Measurements from ENCODE around the gene TPT1.
"Not testable (repeated sequence)": the region's sequence is repeated elsewhere in the genome, so short reads cannot be mapped to it uniquely, and the experiment has no call there.

TPT1 gene

GRCh38 chr13:45368005-45368404 is 27.0 kb upstream of the TPT1 start:
- DNase-seq (ENCODE audit: extremely low read depth in 1 of 2, low read depth in 1 of 2): no peak

GRCh38 chr13:45367358-45367757 is 26.4 kb upstream of the TPT1 start:
- DNase-seq (ENCODE audit: extremely low read depth in 1 of 2, low read depth in 1 of 2): peak; percentile 76 to 88

GRCh38 chr13:45365558-45365885 is 24.5 kb upstream of the TPT1 start:
- no peak for DNase-seq (ENCODE audit: extremely low read depth in 1 of 2, low read depth in 1 of 2)

GRCh38 chr13:45364876-45365557 is 24.0 kb upstream of the TPT1 start:
- DNase-seq (ENCODE audit: extremely low read depth in 1 of 2, low read depth in 1 of 2): no peak

- no peak for DNase-seq (ENCODE audit: extremely low read depth in 1 of 2, low read depth in 1 of 2)
Measured at GRCh38 chr13:45362939-45363338, 22.0 kb upstream of the TPT1 start.

GRCh38 chr13:45361596-45362206 is 20.7 kb upstream of the TPT1 start:
- DNase-seq (ENCODE audit: extremely low read depth in 1 of 2, low read depth in 1 of 2): no peak

GRCh38 chr13:45356966-45357672 is 16.1 kb upstream of the TPT1 start:
- DNase-seq (ENCODE audit: extremely low read depth in 1 of 2, low read depth in 1 of 2): no peak

GRCh38 chr13:45353895-45354294 is 12.9 kb upstream of the TPT1 start:
- DNase-seq (ENCODE audit: extremely low read depth in 1 of 2, low read depth in 1 of 2): no peak

GRCh38 chr13:45352031-45352430 is 11.0 kb upstream of the TPT1 start:
- DNase-seq (ENCODE audit: extremely low read depth in 1 of 2, low read depth in 1 of 2): no peak

- DNase-seq (ENCODE audit: extremely low read depth in 1 of 2, low read depth in 1 of 2): no peak
Measured at GRCh38 chr13:45350152-45350551, 9.2 kb upstream of the TPT1 start.

- no peak for DNase-seq (ENCODE audit: extremely low read depth in 1 of 2, low read depth in 1 of 2)
Measured at GRCh38 chr13:45349438-45349837, 8.5 kb upstream of the TPT1 start.

- not testable (repeated sequence) for DNase-seq (ENCODE audit: extremely low read depth in 1 of 2, low read depth in 1 of 2)
Measured at GRCh38 chr13:45344064-45344463, 3.1 kb upstream of the TPT1 start.

- not testable (repeated sequence) for DNase-seq (ENCODE audit: extremely low read depth in 1 of 2, low read depth in 1 of 2)
Measured at GRCh38 chr13:45343102-45343501, 2.1 kb upstream of the TPT1 start.

- DNase-seq (ENCODE audit: extremely low read depth in 1 of 2, low read depth in 1 of 2): not testable (repeated sequence)
Measured at GRCh38 chr13:45342668-45343067, 1.7 kb upstream of the TPT1 start.

GRCh38 chr13:45341799-45342500 is 967 bp upstream of the TPT1 start:
- no peak for DNase-seq (ENCODE audit: extremely low read depth in 1 of 2, low read depth in 1 of 2)

- DNase-seq (ENCODE audit: extremely low read depth in 1 of 2, low read depth in 1 of 2): peak; percentile 49 to 59
Measured at GRCh38 chr13:45340422-45341033, 455 bp downstream of the TPT1 start.

- DNase-seq (ENCODE audit: extremely low read depth in 1 of 2, low read depth in 1 of 2): no peak
Measured at GRCh38 chr13:45339867-45340266, 1.1 kb downstream of the TPT1 start.

- DNase-seq (ENCODE audit: extremely low read depth in 1 of 2, low read depth in 1 of 2): no peak
Measured at GRCh38 chr13:45339399-45339798, 1.6 kb downstream of the TPT1 start.

- no peak for DNase-seq (ENCODE audit: extremely low read depth in 1 of 2, low read depth in 1 of 2)
Measured at GRCh38 chr13:45337803-45338202, 3.2 kb downstream of the TPT1 start.

GRCh38 chr13:45337395-45337794 is 3.6 kb downstream of the TPT1 start:
- DNase-seq (ENCODE audit: extremely low read depth in 1 of 2, low read depth in 1 of 2): no peak
